WTC11 (cell line): ENCODE measurements around the gene RUNX1. TPM values are rescaled to one million over a fixed set of nuclear protein-coding genes. Genes with fewer than 3 reads are reported as not detected.

Experiments used
- ATAC-seq: fragments of 200-7000 bp; cut with Tn5 transposase; 2 replicates; pipeline ENCODE4 v1.10.0; 2021; ENCODE audit warnings: mild to moderate bottlenecking, moderate library complexity
- CTCF ChIA-PET: fragments of 300-600 bp; sonication (Branson Sonifier 250); formaldehyde crosslinking; loops from one replicate; lab custom pipeline; 2021; ENCODE audit warnings: antibody characterized with exemption; lab: Charles Lee
- POLR2A ChIA-PET: fragments of 350-600 bp; sonication (Branson Sonifier 250); formaldehyde crosslinking; loops from one replicate; lab custom pipeline; 2021; ENCODE audit warnings: antibody characterized with exemption; lab: Charles Lee
- DNase-seq: peaks from one replicate; pipeline ENCODE4 v3.0.0; 2021; ENCODE audit warnings: low spot score
- H3K27ac Mint-ChIP-seq: 2 replicates; pipeline ENCODE4 v1.8.0; 2021; ENCODE audit warnings: mixed read lengths
- H3K27me3 Mint-ChIP-seq: 2 replicates; pipeline ENCODE4 v1.8.0; 2021; ENCODE audit warnings: low read depth, mild to moderate bottlenecking, moderate library complexity, mixed read lengths
- H3K36me3 Mint-ChIP-seq: 2 replicates; pipeline ENCODE4 v1.8.0; 2021; ENCODE audit warnings: mixed read lengths
- H3K4me1 Mint-ChIP-seq: 2 replicates; pipeline ENCODE4 v1.8.0; 2022; ENCODE audit warnings: mixed read lengths
- H3K4me3 Mint-ChIP-seq: 2 replicates; pipeline ENCODE4 v1.8.0; 2021; ENCODE audit warnings: mild to moderate bottlenecking, moderate library complexity, mixed read lengths
- H3K9me3 Mint-ChIP-seq: 2 replicates; pipeline ENCODE4 v1.8.0; 2021; ENCODE audit warnings: mixed read lengths
- ATF2 ChIP-seq: sonication (generic); formaldehyde crosslinking; IDR thresholded peaks from 2 replicates; pipeline ENCODE4 v1.8.1; 2022; ENCODE audit warnings: low read depth, missing genetic modification reagents, borderline replicate concordance
- CREB1 ChIP-seq: sonication (generic); formaldehyde crosslinking; IDR thresholded peaks from 2 replicates; pipeline ENCODE4 v1.8.0; 2023; ENCODE audit warnings: mild to moderate bottlenecking, missing genetic modification reagents
- ELF4 ChIP-seq: sonication (generic); formaldehyde crosslinking; IDR thresholded peaks from 2 replicates; pipeline ENCODE4 v1.8.1; 2022; ENCODE audit warnings: low read depth, mild to moderate bottlenecking, moderate library complexity, missing genetic modification reagents
- EMX1 ChIP-seq: fragments of 250-450 bp; sonication (Bioruptor Pico); IDR thresholded peaks from 2 replicates; pipeline ENCODE4 v1.8.0; 2021; ENCODE audit warnings: mild to moderate bottlenecking
- ETV6 ChIP-seq: sonication (generic); formaldehyde crosslinking; IDR thresholded peaks from 2 replicates; pipeline ENCODE4 v1.8.1; 2022; ENCODE audit warnings: mild to moderate bottlenecking, missing genetic modification reagents
- GTF2I ChIP-seq: fragments of 250-450 bp; sonication (Bioruptor Pico); conservative IDR thresholded peaks from 2 replicates; pipeline ENCODE4 v1.4.0; 2021; ENCODE audit warnings: mild to moderate bottlenecking
- MXD4 ChIP-seq: fragments of 250-450 bp; sonication (Bioruptor Pico); IDR thresholded peaks from 2 replicates; pipeline ENCODE4 v1.8.0; 2021; ENCODE audit warnings: mild to moderate bottlenecking, moderate library complexity, borderline replicate concordance
- SMAD4 ChIP-seq: sonication (generic); formaldehyde crosslinking; IDR thresholded peaks from 2 replicates; pipeline ENCODE4 v1.8.0; 2022; ENCODE audit warnings: mild to moderate bottlenecking, missing genetic modification reagents
- TCF7 ChIP-seq: sonication (generic); formaldehyde crosslinking; IDR thresholded peaks from 2 replicates; pipeline ENCODE4 v1.8.0; 2022; ENCODE audit warnings: mild to moderate bottlenecking, low read depth, missing genetic modification reagents, moderate library complexity
- ZNF138 ChIP-seq: sonication (generic); formaldehyde crosslinking; conservative IDR thresholded peaks from 2 replicates; pipeline ENCODE4 v1.8.1; 2022; ENCODE audit warnings: mild to moderate bottlenecking, moderate library complexity, missing genetic modification reagents
- ZNF219 ChIP-seq: sonication (generic); formaldehyde crosslinking; IDR thresholded peaks from 2 replicates; pipeline ENCODE4 v1.8.0; 2023; ENCODE audit warnings: missing genetic modification reagents, mild to moderate bottlenecking, borderline replicate concordance
- ZNF423 ChIP-seq: fragments of 250-450 bp; sonication (Bioruptor Pico); IDR thresholded peaks from 2 replicates; pipeline ENCODE4 v2.1.2; 2022; ENCODE audit warnings: mild to moderate bottlenecking, moderate library complexity
- ZNF512 ChIP-seq: sonication (generic); formaldehyde crosslinking; IDR thresholded peaks from 2 replicates; pipeline ENCODE4 v1.8.1; 2022; ENCODE audit warnings: missing genetic modification reagents, borderline replicate concordance
- ZNF532 ChIP-seq: fragments of 250-450 bp; sonication (Bioruptor Pico); IDR thresholded peaks from 2 replicates; pipeline ENCODE4 v1.9.0; 2021; ENCODE audit warnings: mild to moderate bottlenecking, borderline replicate concordance
- total RNA-seq: library from RNA; stranded (reverse); gene quantifications from 3 replicates; pipeline ENCODE4 v1.2.3, GENCODE V29; 2021
- TF ChIP-seq, protein P1 (sequence below): sonication (generic); formaldehyde crosslinking; conservative IDR thresholded peaks from 2 replicates; pipeline ENCODE4 v1.8.1; 2022; ENCODE audit warnings: mild to moderate bottlenecking, missing genetic modification reagents
- TF ChIP-seq, protein P2 (sequence below): sonication (generic); formaldehyde crosslinking; IDR thresholded peaks from 2 replicates; pipeline ENCODE4 v1.8.0; 2023; ENCODE audit warnings: mild to moderate bottlenecking, missing genetic modification reagents
- TF ChIP-seq, protein P3 (sequence below): fragments of 250-450 bp; sonication (Bioruptor Pico); IDR thresholded peaks from 2 replicates; pipeline ENCODE4 v1.8.0; 2021; ENCODE audit warnings: mild to moderate bottlenecking

Gene RUNX1
- total RNA-seq, 1 experiment from 2014 or later = 2.2 TPM

- no peak for TF ChIP-seq ZNF532 (CRISPR knock-in tag)
- TF ChIP-seq, all 79 proteins: peak for 0
Measured at GRCh38 chr21:34862951-34863350, 186.2 kb downstream of the RUNX1 start (continued).

DNA sequence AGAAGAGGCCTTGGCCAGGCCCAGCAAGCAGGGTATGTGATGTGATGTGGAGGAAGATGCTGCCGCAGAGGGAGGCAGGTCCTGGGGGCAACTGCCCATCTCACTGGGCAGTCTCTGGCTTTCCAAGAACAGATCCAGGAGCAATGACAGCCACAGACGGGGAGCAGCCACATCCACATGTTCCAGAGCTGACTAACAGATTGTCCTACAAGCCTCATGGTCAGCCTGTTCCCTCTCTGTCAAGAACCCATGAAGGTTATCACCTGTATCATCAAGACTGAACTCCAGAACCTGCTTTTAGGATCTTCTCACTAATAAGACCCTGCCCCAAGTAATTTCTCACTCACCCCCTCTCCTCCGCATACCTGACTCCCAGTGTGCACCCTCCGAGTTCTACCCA, 187.8 kb downstream of the RUNX1 start:
- H3K27ac Mint-ChIP-seq = no peak overlapping the region
- peaks cover 60% of the 10 kb centered on the region for H3K27me3 Mint-ChIP-seq
- peaks cover 24% of the 10 kb centered on the region for H3K4me1 Mint-ChIP-seq
- ATAC-seq (no peak), DNase-seq (no peak)
- POLR2A ChIA-PET = no interaction called here
- no peak overlapping the region for H3K4me3 Mint-ChIP-seq
- H3K9me3 Mint-ChIP-seq = no peaks in the 10 kb centered on the region
- CTCF ChIA-PET = no interaction called here
- TF ChIP-seq, protein P1, sequence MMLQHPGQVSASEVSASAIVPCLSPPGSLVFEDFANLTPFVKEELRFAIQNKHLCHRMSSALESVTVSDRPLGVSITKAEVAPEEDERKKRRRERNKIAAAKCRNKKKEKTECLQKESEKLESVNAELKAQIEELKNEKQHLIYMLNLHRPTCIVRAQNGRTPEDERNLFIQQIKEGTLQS (CRISPR knock-in tag) = no peak
- TF ChIP-seq TCF7 (no peak), ZNF138 (no peak), ETV6 (CRISPR knock-in tag) (no peak)
- no peaks in the 10 kb centered on the region for H3K36me3 Mint-ChIP-seq

DNA sequence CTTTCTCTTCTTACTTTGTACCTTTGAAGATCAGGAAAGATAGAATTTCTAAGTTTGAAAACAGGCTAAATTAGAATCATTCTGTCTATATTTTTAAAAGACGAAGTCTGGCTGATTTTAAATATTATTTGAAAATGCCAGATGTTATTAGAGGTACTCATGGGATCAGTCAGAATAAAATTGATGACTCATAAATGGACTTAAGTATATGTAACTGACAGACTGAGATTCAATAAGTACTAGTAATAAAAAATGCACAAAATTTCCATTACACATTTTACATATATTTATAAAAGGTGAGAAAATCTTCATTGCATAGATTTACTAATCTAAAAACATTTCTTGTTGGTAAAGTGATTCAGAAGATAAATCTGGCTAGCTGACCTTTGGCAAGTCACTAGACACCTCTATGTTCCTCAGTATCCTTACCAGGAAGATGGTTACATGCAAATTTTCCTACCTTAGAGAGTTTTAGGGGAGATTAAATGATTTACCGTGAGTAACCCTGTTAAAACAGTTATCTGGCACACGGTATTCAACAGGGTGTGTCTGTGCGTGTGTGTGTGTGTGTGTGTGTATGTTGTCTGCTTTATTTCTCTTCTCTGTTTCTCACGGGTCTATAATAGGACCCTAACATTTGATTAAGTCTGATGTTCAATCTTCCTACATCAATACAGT, 189.0 kb downstream of the RUNX1 start:
- TF ChIP-seq ATF2 (CRISPR knock-in tag) = no peak
- no peak for TF ChIP-seq ZNF512 (CRISPR knock-in tag)
- no peak for DNase-seq
- no peak for ATAC-seq
- H3K9me3 Mint-ChIP-seq = no peaks in the 10 kb centered on the region
- H3K36me3 Mint-ChIP-seq = no peaks in the 10 kb centered on the region
- H3K27me3 Mint-ChIP-seq = peaks cover 48% of the 10 kb centered on the region
- H3K4me1 Mint-ChIP-seq = peaks cover 12% of the 10 kb centered on the region
- ChIA-PET CTCF (interaction anchor here (2.7 kb wide), 1 partner anchor 115 kb away, joined by 14 read pairs; no protein-coding TSS in a partner anchor), POLR2A (no interaction called here)
- H3K27ac Mint-ChIP-seq = no peak overlapping the region
- H3K4me3 Mint-ChIP-seq = no peak overlapping the region

- H3K27ac Mint-ChIP-seq = no peak overlapping the region
- DNase-seq = no peak
- H3K9me3 Mint-ChIP-seq = no peaks in the 10 kb centered on the region
- H3K27me3 Mint-ChIP-seq = peaks cover 33% of the 10 kb centered on the region
- POLR2A ChIA-PET = interaction anchor here (0.8 to 0.9 kb wide), 2 partner anchors 30 to 135 kb away, joined by 3 read pairs; no protein-coding TSS in a partner anchor
- H3K4me1 Mint-ChIP-seq = peaks cover 5% of the 10 kb centered on the region; the same call in 1 of the 2 replicates
- no peaks in the 10 kb centered on the region for H3K36me3 Mint-ChIP-seq
- no peak for ATAC-seq
- CTCF ChIA-PET = interaction anchor here (1.0 to 2.7 kb wide), 11 partner anchors 8 to 113 kb away, joined by 3 to 14 read pairs (median 4); no protein-coding TSS in a partner anchor
- H3K4me3 Mint-ChIP-seq = no peak overlapping the region
- TF ChIP-seq ELF4 (CRISPR knock-in tag) (no peak), ZNF219 (no peak), MXD4 (no peak), ZNF423 (CRISPR knock-in tag) (no peak), GTF2I (CRISPR knock-in tag) (no peak), EMX1 (CRISPR knock-in tag) (no peak), CREB1 (CRISPR knock-in tag) (no peak), SMAD4 (CRISPR knock-in tag) (no peak)
- TF ChIP-seq, protein P2, sequence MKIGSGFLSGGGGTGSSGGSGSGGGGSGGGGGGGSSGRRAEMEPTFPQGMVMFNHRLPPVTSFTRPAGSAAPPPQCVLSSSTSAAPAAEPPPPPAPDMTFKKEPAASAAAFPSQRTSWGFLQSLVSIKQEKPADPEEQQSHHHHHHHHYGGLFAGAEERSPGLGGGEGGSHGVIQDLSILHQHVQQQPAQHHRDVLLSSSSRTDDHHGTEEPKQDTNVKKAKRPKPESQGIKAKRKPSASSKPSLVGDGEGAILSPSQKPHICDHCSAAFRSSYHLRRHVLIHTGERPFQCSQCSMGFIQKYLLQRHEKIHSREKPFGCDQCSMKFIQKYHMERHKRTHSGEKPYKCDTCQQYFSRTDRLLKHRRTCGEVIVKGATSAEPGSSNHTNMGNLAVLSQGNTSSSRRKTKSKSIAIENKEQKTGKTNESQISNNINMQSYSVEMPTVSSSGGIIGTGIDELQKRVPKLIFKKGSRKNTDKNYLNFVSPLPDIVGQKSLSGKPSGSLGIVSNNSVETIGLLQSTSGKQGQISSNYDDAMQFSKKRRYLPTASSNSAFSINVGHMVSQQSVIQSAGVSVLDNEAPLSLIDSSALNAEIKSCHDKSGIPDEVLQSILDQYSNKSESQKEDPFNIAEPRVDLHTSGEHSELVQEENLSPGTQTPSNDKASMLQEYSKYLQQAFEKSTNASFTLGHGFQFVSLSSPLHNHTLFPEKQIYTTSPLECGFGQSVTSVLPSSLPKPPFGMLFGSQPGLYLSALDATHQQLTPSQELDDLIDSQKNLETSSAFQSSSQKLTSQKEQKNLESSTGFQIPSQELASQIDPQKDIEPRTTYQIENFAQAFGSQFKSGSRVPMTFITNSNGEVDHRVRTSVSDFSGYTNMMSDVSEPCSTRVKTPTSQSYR (CRISPR knock-in tag) = no peak
- TF ChIP-seq, protein P1 (CRISPR knock-in tag) = no peak
- TF ChIP-seq, protein P3, sequence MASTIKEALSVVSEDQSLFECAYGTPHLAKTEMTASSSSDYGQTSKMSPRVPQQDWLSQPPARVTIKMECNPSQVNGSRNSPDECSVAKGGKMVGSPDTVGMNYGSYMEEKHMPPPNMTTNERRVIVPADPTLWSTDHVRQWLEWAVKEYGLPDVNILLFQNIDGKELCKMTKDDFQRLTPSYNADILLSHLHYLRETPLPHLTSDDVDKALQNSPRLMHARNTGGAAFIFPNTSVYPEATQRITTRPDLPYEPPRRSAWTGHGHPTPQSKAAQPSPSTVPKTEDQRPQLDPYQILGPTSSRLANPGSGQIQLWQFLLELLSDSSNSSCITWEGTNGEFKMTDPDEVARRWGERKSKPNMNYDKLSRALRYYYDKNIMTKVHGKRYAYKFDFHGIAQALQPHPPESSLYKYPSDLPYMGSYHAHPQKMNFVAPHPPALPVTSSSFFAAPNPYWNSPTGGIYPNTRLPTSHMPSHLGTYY (CRISPR knock-in tag) = no peak
Measured at GRCh38 chr21:34858559-34858958, 190.5 kb downstream of the RUNX1 start.
